PC-9 (cell line): ENCODE data around the gene PHF21B.

Experiments used
- CTCF ChIP-seq: fragments of 200-600 bp; sonication (generic); conservative IDR thresholded peaks from 2 replicates; pipeline ENCODE4 v1.6.1; 2017; ENCODE audit warnings: mixed run types, antibody characterized with exemption, mild to moderate bottlenecking, moderate library complexity
- EZH2 ChIP-seq: fragments of 200-600 bp; sonication (generic); IDR thresholded peaks from 2 replicates; pipeline ENCODE4 v1.8.0; 2017; ENCODE audit warnings: antibody characterized with exemption, low read depth

- TF ChIP-seq CTCF, result no peak
- no peak for TF ChIP-seq EZH2
Observed at GRCh38 chr22:44985906-44986527, 23.8 kb downstream of the PHF21B start.
